ENCODE results near the gene RHBDF1.
A peak's percentile ranks its signal among the peaks of the same experiment; 100 is the strongest.

RHBDF1 gene

DNA sequence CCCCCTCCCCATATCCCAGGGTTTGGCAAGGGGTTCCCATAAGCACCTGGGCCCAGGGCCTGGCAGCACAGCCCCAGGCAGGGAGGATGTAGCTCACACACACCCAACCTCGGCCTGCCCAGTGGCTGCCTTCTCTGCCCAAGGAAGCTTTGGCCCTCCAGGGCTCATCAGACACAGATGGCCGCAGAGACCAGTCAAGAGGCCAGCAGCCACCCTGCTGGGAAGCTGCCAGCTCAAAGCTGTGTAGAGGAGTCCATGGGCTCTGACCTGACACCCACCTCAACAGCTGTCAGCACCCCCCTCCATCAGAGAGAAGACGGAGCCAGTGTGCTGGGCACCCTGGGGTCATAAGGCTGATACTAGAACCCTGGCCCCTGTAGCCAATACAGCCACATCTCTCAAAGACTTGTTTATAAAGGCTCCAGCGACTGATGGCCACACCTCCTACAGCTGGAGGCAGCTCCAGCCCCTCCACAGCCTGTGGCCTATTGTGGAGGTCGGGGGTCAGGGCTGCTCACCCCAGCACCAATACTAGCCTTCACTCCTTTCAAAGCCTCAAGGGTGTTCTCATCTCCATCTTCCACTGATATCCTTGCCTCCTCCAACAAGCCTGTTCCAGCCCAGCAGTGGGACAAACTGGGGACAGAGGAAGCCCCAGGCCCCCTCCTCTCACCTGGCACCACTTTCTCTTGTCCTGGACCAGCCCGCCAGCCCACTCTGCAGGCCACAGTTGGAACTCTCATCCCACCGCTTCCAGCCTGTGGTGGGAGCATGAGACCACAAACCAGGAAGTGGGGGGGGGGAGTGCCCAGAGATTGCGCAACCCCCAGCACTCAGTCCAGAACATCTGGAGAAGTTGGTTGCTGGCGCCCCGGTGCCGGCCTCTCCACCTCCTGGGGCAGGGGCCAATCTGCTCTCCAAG is 3.4 kb upstream of the RHBDF1 start:
- DNase-seq (ENCODE audit: low read depth in 2 of 3, low spot score in 2 of 3), result no peak

DNA sequence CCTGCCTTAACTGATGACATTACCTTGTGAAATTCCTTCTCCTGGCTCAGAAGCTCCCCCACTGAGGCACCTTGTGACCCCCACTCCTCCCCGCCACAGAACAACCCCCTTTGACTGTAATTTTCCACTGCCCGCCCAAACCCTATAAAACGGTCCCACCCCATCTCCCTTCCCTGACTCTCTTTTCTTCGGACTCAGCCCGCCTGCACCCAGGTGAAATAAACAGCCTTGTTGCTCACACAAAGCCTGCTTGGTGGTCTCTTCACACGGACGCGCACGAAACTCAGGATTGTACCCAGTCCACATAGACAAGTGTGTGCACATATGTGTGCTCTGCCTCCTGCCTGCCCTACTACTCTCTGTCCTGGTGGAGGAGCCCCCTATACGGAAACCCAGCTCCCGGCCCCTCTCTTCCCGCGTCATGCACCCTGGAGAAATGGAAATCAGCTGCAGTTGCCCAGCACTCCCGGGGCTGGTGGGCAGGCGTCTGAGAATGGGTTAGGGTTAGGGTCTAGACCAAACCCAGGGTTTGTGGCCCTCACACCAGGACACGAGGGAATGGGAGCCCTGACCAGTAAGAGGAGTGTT is 2.4 kb upstream of the RHBDF1 start:
- DNase-seq (ENCODE audit: low read depth in 2 of 3, low spot score in 2 of 3), result no peak

DNA sequence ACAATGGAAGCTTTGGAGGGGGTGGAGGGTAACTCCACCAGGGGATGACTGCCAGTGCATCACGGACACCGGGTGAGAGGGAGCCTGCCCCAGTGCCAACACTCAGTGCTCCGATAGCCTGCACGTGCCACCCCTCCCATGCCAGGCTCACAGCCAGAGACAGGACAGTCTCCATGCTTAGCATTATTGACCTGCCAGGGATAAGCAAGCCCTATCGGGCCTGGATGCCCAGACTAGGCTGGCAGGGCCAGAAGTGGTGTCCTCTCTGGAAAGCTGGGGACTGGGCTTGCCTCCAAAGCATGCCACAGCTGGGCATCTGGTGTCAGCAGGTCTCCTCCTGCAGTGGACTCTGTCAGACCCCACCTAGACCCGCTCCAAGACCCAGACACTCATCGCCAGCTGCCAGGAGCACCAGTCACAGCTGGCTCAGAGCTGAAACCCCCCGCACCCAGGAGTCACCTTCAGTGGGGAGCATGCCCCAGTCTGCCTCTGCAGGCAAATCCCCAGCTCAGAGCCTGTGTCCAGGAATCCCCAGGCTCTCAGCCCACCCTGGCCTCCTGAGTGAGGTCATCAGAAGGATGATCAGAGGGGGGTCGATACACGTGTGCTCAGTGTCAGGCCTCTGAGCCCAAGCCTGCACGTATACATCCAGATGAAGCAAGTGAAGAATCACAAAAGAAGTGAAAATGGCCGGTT is 1.8 kb upstream of the RHBDF1 start:
- no peak for DNase-seq (ENCODE audit: low read depth in 2 of 3, low spot score in 2 of 3)

DNA sequence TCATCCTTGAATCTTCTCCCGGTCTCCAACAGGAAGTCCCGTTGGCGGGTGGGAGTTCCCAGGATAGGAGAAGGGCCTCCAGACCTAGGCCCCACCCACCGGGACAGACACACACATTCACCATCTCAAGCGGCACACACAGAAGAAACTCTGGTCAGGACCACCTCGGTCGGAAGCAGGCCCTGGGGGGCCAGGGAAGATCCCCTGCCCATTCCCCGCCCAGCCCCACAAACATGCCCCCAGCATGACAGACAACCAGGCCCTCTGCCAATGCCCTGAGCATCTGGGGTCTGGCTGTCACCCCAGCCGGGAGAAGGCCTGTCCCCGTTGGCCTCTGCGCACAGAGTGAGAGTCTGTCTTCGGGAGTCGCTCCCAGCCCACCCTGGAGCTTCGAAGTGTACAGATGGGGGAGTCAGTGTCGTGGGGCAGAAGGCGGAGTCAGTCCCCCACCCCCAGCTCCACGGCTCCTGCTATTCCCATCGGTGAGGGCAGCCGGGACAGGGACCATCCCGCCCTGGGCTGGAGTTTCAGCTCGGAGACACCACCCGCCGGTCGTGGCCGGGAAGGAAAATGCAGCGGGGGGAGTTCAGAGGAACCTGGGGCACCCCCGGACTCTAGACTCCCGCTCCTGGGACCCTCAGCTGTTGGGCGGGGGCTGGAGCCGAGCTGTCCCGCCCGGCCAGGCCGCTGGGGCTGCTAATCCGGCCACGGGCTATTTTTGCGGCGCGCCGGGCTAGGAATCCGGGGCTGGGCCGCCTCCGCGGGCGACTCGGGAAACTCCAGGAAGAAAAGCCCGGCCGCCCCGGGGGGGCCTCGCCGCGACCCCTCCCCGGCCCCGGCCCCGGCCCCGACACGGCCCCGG is 660 bp downstream of the RHBDF1 start:
- DNase-seq (ENCODE audit: low read depth in 2 of 3, low spot score in 2 of 3), result no peak

DNA sequence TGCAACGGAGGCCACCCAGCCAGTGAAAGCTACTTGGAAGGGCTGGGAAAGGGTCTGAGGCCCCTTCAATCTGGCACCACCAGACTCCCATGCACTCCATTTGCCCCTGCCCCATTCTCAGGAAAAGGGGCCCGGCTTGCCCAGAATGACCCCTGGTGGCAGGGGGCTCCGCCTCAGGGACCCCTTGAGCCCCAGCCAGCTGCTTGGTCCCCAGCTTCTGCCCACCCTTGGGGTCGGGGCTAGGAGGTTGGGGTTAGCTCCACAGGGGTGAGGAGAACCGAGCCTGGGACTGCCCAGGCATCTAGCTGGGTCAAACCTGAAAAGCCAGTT is 1.3 kb downstream of the RHBDF1 start:
- DNase-seq (ENCODE audit: low read depth in 2 of 3, low spot score in 2 of 3), result no peak

- no peak for DNase-seq (ENCODE audit: low read depth in 2 of 3, low spot score in 2 of 3)
These were observed 3.2 kb downstream of the RHBDF1 start for GRCh38 chr16:69181-69580.

DNA sequence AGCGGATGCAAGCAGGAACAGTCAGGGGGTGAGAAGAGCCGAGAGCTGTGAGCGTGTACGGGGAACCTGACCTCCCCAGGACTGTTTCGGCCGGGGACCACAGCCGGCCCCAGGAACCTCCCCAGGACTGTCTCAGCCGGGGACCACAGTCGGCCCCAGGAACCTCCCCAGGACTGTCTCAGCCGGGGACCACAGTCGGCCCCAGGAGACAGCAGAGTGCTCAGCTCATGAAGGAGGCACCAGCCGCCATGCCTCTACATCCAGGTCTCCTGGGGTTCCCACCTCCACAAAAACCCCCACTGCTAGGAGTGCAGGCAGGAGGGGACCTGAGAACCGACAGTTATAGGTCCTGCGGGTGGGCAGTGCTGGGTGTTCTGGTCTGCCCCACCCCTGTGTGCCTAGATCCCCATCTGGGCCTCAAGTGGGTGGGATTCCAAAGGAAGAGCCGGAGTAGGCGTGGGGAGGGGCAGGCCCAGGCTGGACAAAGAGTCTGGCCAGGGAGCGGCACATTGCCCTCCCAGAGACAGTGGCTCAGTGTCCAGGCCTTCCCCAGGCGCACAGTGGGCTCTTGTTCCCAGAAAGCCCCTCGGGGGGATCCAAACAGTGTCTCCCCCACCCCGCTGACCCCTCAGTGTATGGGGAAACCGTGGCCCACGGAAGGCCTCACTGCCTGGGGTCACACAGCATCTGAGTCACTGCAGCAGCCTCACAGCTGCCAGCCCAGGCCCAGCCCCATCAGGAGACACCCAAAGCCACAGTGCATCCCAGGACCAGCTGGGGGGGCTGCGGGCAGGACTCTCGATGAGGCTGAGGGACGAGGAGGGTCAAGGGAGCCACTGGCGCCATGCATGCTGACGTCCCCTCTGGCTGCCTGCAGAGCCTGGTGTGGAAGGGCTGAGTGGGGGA is 4.3 kb downstream of the RHBDF1 start:
- no peak for DNase-seq (ENCODE audit: low read depth in 2 of 3, low spot score in 2 of 3)

GRCh38 chr16:67183-67791 is 5.1 kb downstream of the RHBDF1 start:
- DNase-seq (ENCODE audit: low read depth in 2 of 3, low spot score in 2 of 3), result no peak

- no peak for DNase-seq (ENCODE audit: low read depth in 2 of 3, low spot score in 2 of 3)
These were observed 5.9 kb downstream of the RHBDF1 start for GRCh38 chr16:66309-67182.

GRCh38 chr16:65745-66144 is 6.7 kb downstream of the RHBDF1 start:
- DNase-seq (ENCODE audit: low read depth in 2 of 3, low spot score in 2 of 3), result peak; percentile 62 to 85 (median 85)

GRCh38 chr16:64914-65255 is 7.5 kb downstream of the RHBDF1 start:
- DNase-seq (ENCODE audit: low read depth in 2 of 3, low spot score in 2 of 3), result no peak

DNA sequence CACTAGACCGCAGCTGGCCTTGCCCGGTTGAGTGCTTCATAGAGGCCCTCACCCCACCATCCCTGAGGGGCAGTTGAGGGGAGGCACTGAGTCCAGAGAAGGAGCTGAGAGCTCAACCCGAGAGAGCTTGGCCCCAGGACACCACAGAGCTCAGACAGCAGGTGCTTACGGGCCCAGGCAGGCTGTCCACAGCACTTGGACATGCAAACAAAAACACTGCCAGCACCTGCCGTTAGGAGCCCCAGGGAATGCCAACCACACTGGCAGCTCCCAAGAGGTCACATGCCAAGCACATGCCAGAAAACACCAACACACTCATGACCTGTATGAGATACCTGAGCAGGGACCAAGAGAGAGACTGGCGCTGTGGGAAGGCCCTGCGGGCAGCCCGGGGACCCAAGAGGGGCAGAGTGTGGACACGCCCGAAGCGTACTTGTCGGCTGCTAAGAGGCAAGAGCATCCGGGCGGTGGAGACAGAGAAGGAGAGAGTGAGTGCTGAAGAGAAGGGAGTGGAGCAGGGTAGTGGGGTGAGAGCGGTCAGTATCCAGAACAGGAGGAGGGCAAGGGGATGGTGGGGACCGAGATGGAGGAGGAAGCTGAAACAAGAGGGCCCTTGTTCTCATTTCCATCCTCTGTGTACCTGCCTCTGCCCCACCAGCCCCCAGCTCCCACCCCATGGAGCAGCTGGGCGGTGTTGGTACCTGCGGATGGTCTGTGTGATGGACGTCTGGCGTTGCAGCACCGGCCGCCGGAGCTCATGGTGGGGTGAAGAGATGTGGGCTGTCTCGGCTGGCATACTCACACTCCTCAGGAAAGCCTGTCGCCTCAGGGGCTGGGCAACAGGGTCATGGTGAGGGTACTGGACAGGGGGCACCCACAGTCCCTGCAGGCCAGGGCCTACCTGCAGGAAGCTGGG is 8.2 kb downstream of the RHBDF1 start:
- no peak for DNase-seq (ENCODE audit: low read depth in 2 of 3, low spot score in 2 of 3)

DNA sequence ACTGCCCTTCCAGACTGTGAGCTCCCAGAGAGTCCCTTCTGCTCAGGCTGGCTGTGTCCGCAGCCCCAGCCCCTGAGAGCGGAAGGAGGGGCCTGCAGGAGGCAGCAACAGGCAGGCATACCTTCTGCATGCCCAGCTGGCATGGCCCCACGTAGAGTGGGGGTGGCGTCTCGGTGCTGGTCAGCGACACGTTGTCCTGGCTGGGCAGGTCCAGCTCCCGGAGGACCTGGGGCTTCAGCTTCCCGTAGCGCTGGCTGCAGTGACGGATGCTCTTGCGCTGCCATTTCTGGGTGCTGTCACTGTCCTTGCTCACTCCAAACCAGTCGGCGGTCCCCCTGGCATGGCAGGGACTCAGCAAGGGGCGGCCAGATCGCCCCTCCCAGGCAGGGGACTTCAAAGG is 9.0 kb downstream of the RHBDF1 start:
- DNase-seq (ENCODE audit: low read depth in 2 of 3, low spot score in 2 of 3), result no peak

DNA sequence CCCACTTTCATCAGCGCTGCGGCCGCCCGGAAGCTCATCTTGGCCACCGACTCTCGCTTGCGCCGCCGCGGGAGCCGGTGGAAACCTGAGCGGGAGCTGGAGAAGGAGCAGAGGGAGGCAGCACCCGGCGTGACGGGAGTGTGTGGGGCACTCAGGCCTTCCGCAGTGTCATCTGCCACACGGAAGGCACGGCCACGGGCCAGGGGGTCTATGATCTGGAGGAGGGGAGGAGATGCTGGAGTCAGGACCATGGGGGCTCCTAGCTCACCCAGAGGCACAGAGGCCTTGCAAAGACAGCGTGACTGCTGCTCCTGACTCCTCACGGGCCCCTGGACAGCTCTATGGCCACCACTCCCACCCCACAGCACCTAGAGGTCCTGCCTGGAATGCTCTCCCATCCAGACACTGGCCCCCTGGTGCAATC is 9.5 kb downstream of the RHBDF1 start:
- no peak for DNase-seq (ENCODE audit: low read depth in 2 of 3, low spot score in 2 of 3)

DNA sequence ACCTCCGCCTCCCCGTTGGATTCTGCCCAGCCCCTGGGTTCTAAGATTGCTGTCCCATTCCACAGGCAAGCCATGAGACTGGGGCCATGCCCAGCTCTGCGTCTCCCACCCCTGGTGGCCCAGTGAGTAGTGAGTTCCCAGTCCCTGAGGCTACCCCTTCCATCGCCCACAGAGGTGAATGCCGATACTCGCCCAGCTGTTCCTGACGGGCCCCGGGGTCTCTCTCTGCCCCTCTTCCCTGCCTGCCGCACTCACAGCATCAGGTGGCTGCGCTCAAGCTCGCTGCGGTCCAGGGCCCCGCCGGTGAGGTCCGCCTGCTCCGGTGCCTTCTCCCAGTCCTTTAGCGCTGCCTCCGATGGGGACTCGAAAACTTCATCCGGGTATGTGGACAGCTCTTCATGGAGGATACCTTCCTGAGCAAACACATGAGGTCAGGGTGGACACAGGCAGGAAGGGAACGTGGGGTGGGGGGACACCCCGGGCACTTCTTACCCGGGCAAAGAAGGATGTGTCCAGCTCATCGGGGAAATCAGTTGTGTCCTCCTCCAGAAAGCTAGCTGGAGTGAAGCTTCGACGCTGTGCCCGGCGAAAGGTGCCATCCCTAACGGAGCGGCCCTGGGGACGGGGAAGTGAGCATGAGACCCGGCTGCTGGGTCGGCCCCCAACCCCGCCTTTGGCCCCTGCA is 10.0 kb downstream of the RHBDF1 start:
- DNase-seq (ENCODE audit: low read depth in 2 of 3, low spot score in 2 of 3), result no peak

DNA sequence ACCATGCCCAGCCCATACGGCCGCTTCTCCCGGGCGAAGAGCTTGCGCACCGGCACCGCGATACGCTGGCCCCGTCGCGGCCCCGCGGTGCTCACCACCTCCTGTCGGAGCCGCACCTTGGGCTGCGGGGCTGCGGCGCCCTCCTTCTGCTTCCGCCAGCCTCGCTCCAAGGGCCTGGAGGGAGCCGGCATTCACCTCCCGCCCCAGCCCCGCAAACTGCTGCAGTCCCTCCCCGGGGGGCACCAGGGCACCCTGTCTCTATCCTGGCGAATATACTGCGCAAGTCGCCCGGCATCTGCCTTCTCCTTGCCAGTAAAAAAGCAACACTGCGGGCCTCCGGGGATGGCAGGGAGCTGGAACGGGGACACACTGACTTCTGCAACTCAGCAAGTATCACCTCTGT is 10.6 kb downstream of the RHBDF1 start:
- DNase-seq (ENCODE audit: low read depth in 2 of 3, low spot score in 2 of 3), result no peak

Measured in activated CD8-positive, alpha-beta memory T cell treated with anti-CD3 and anti-CD28 coated beads for 48 hours (primary cell).